Psoas muscle (tissue), 8 donors: ENCODE data around the gene SIK3. TPM values are rescaled to one million over a fixed set of nuclear protein-coding genes. Genes with fewer than 3 reads are reported as not detected.

Experiments used
- ATAC-seq, 4 donors: fragments of 200-7000 bp; cut with Tn5 transposase; one replicate each; pipeline ENCODE4 v1.9.1; 2020; ENCODE audit warnings: moderate library complexity in 3 of 4, mild to moderate bottlenecking in 2 of 4
- DNase-seq, 2 donors: peaks; one replicate each; pipeline ENCODE4 v3.0.0-alpha.2; 2020
- H3K27ac ChIP-seq: fragments of 200-600 bp; one replicate; pipeline ENCODE4 v1.8.0; 2022
- H3K27me3 ChIP-seq, 3 donors: fragments of 200-600 bp in 1 of 3; one replicate each; pipeline versions ENCODE4 v1.6.1 to v1.8.0; 2013 to 2022; ENCODE audit warnings: low read length in 2 of 3, mild to moderate bottlenecking in 2 of 3, moderate library complexity in 1 of 3; ENCODE audit not compliant: insufficient read depth in 3 of 3
- H3K36me3 ChIP-seq, 2 donors: fragments of 200-600 bp in 1 of 2; one replicate each; pipeline versions ENCODE4 v1.6.1 to v1.8.0; 2013 to 2022; ENCODE audit warnings: low read depth in 1 of 2, mild to moderate bottlenecking in 1 of 2, moderate library complexity in 1 of 2; ENCODE audit not compliant: insufficient read depth in 1 of 2
- H3K4me1 ChIP-seq: fragments of 200-600 bp; one replicate; pipeline ENCODE4 v1.8.0; 2022
- H3K4me3 ChIP-seq: fragments of 200-600 bp; one replicate; pipeline ENCODE4 v1.8.0; 2022; ENCODE audit warnings: mild to moderate bottlenecking
- H3K9me3 ChIP-seq: fragments of 200-600 bp; one replicate; pipeline ENCODE4 v1.8.0; 2022
- CTCF ChIP-seq: fragments of 200-600 bp; IDR thresholded peaks from one replicate; pipeline ENCODE4 v1.8.0; 2022; ENCODE audit warnings: antibody characterized with exemption
- WGBS, 3 donors: extraction: QIAGEN DNeasy Blood & Tissue Kit; methylation state at CpG; one replicate each; pipeline versions ENCODE4 v1.1.6 to v1.1.7; 2013; 5-methylcytosine and 5-hydroxymethylcytosine counted together
- intact Hi-C, 2 donors: fragments of 100-400 bp; cut with DNase I; formaldehyde crosslinking; loops; one replicate each; pipeline versions ENCODE4 v1.11.0 to v1.14.2; 2022
- polyA plus RNA-seq, 3 donors: library from polyadenylated mRNA; stranded (reverse); fragments of 200-250 nt; gene quantifications; one replicate each; pipeline ENCODE4 v1.2.3, GENCODE V29; 2013
- total RNA-seq, 4 donors: library from RNA; stranded (reverse); fragmentation: NEBNext Ultra II Directional in 2 of 4; extraction: Animal tissue kit (Norgen Biotek cat#: 25700) in 2 of 4; gene quantifications; one replicate each; pipeline versions ENCODE4 v1.2.1 to v1.2.4, GENCODE V29; 2021 to 2023
- donor health status: healthy with polysubstance abuse.
- donor health status: DM: no; HTN: no; CAD: no; lungs with moderate emphysema.
- donor health status: Bipolar disorder and iron deficiency.
- donor health status: healthy.
- donor health status: DM: yes; HTN: yes; CAD: no.
- donor health status: DM: no; HTN: no; CAD: no.
- donor health status: DM: no; HTN: no; CAD: no.
- donor health status: DM: yes; HTN: yes; CAD: no.

The SIK3 gene
- total and polyA plus RNA-seq, 7 donors: 16.3 to 47.4 (median 39.8) TPM

DNA sequence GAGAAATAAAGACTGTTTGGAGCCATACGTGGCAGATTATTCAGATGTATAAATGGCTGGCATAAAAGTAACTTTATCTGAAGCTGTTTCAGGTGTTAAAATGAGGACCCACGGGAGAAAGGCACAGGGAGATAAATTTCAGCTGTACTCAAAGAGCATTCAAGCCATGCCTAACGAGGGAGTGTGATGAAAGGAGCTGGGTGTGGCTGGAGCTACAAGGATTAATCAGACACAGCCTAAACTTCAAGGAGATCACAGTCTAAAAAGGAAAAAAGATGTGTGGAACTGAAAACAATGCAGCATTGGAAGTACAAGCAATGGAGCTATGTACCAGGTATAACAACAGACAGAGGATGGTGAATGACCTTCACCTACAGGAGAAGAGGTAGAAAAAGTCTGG, 140.0 kb downstream of the SIK3 start:
- Histone ChIP-seq H3K27ac (no peak overlapping the region), H3K27me3 (no peaks in the 10 kb centered on the region), H3K4me1 (peaks cover 69% of the 10 kb centered on the region), H3K4me3 (no peak overlapping the region), H3K9me3 (no peaks in the 10 kb centered on the region), H3K36me3 (peaks cover 0 to 2% of the 10 kb centered on the region in 2 donors)
- intact Hi-C loops: loop anchor here in 1 of 2 donors (5.0 kb wide), 1 partner anchor 51 kb away; no protein-coding TSS in a partner anchor
- no peak for TF ChIP-seq CTCF
- ATAC-seq: peak in 2 of 4 donors; percentile 35 to 51
- DNase-seq: no peak
- WGBS, 3 donors: 28 to 57% (median 42%) methylated on average over 3 of the region's 3 CpGs

DNA sequence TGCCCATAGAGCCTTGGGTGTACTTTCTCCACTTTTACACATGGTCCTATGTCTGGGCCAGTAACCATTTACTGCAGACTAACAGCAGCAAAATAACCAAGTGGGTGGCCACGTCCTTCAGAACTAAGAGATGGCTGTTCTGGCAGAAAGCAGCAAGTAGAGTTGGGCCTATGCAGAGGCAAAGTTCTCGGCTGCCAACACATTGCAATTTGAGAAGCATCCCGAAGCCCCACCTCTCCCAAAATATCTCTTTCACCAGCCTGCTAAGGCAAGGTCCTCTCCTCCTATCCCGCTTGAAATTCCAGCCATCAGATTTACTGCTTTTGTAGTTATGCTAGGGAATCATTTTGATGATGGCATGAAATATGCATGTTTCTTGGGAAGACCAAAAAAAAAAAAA, 142.3 kb downstream of the SIK3 start:
- ATAC-seq: peak; percentile 79 to 90 (median 88)
- Histone ChIP-seq H3K36me3 (peaks cover under 1 to 2% of the 10 kb centered on the region in 2 donors), H3K27me3 (no peaks in the 10 kb centered on the region), H3K27ac (peak overlapping the region; percentile 70), H3K4me3 (peak overlapping the region; percentile 2), H3K9me3 (no peaks in the 10 kb centered on the region), H3K4me1 (peaks cover 51% of the 10 kb centered on the region)
- DNase-seq: no peak
- TF ChIP-seq CTCF: no peak
- 21 to 44% (median 39%) methylated on average over 4 of the region's 4 CpGs for WGBS, 3 donors
- intact Hi-C loops: loop anchor here in 1 of 2 donors (5.0 kb wide), 1 partner anchor 49 kb away; no protein-coding TSS in a partner anchor

DNA sequence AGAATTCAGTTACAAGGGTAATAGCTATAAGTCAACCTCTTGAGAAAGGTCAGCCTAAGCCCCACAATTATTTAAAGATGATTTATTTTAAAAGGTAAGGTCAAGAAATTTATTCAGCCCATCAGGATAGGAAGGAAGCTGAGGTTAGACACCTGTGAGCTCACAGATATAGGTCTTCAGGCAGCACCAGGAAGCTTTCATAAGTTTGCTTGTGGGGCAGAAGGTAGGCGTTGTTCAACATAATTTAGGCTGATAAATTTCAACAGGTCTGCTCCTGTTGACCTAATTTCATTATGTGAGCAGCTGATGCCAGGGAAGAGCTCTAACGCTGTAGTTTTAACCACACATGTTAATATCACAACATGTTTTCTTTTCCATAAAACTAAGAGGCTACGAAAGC, 142.7 kb downstream of the SIK3 start:
- Histone ChIP-seq H3K36me3 (peaks cover 2 to 4% of the 10 kb centered on the region in 2 donors), H3K9me3 (no peaks in the 10 kb centered on the region), H3K4me1 (peaks cover 47% of the 10 kb centered on the region), H3K27me3 (no peaks in the 10 kb centered on the region), H3K27ac (peak overlapping the region; percentile 70), H3K4me3 (peak overlapping the region; percentile 2)
- DNase-seq (no peak), ATAC-seq (peak; percentile 12 to 27 (median 22))
- 37 to 60% (median 38%) methylated on average over 3 of the region's 3 CpGs for WGBS, 3 donors
- no peak for TF ChIP-seq CTCF
- intact Hi-C loops: loop anchor here in 1 of 2 donors (5.0 kb wide), 1 partner anchor 48 kb away; no protein-coding TSS in a partner anchor

DNA sequence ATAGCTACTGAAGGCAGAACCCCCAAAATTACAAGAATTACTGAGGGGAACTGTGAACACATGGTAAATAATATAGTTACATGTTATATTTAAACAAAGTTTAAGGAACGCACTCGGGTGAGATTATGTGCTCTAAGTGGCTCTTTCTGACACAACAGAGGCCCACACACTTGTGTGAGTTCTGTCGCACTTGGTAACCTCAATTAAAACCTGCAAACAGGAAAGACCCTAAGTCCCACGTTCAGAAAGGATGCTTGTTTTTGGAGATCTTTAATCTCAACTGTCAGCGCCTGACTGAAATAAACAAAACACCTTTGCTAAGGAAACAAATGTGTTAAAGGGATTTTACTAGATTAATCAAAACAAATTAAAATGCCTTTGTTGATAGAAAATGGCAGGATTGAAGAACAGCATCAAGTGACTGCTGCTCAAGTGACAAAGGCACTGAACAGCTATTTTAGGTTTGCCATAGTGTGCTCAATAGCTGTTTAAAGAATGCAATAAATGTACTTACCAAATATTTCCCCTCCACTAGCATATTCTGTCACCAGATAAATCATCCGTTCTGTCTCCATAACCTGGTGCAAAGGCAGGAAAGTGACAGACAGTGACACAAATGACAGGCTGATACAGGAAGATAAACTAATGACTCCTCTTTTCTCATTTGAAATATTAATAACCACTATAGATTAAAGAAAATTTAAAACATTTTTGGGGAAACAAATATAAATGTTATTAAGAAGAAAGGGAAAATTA, 144.5 kb downstream of the SIK3 start:
- intact Hi-C loops: no loop called here
- DNase-seq (no peak), ATAC-seq (no peak)
- 68 to 74% (median 71%) methylated on average over 6 of the region's 6 CpGs for WGBS, 3 donors
- H3K4me3 ChIP-seq: no peak overlapping the region
- no peak overlapping the region for H3K27ac ChIP-seq
- no peaks in the 10 kb centered on the region for H3K9me3 ChIP-seq
- TF ChIP-seq CTCF: no peak
- no peaks in the 10 kb centered on the region for H3K27me3 ChIP-seq
- H3K36me3 ChIP-seq: peaks cover 2 to 21% of the 10 kb centered on the region in 2 donors
- peaks cover 43% of the 10 kb centered on the region for H3K4me1 ChIP-seq
